Prostate gland (tissue), 2 donors: ENCODE measurements around the gene SLN. TPM values are rescaled to one million over a fixed set of nuclear protein-coding genes. Genes with fewer than 3 reads are reported as not detected.

ENCODE experiments used
- DNase-seq: peaks from one replicate; pipeline ENCODE4 v3.0.0-alpha.2; 2019; ENCODE audit warnings: low spot score
- H3K27ac ChIP-seq, 2 donors: fragments of 200-600 bp; sonication (generic); 2 replicates each; pipeline ENCODE4 v1.5.1; 2017 to 2019
- H3K27me3 ChIP-seq: fragments of 200-600 bp; sonication (generic); replicated peaks from 2 replicates; pipeline ENCODE4 v1.5.1; 2019; ENCODE audit not compliant: insufficient read depth
- H3K36me3 ChIP-seq, 2 donors: fragments of 200-600 bp; sonication (generic); 1 replicate in 1 of 2; 2 replicates in 1 of 2; pipeline versions ENCODE4 v1.5.1 to v1.8.1; 2017 to 2019
- H3K4me1 ChIP-seq: fragments of 200-600 bp; sonication (generic); replicated peaks from 2 replicates; pipeline ENCODE4 v1.5.1; 2019
- H3K4me3 ChIP-seq, 2 donors: fragments of 200-600 bp; sonication (generic); 2 replicates each; pipeline ENCODE4 v1.5.1; 2017 to 2019
- H3K9me3 ChIP-seq: fragments of 200-600 bp; sonication (generic); 2 replicates; pipeline ENCODE4 v1.5.1; 2017
- CTCF ChIP-seq, 4 experiments: fragments of 200-600 bp in 2 of 4; fragments of 450-650 bp in 2 of 4; sonication (generic) in 2 of 4; IDR thresholded peaks; 1 replicate in 3 of 4; 2 replicates in 1 of 4; pipeline ENCODE4 v1.5.1; 2016 to 2019; ENCODE audit warnings: antibody characterized with exemption in 4 of 4, mild to moderate bottlenecking in 2 of 4, moderate library complexity in 2 of 4
- POLR2A ChIP-seq: fragments of 450-650 bp; IDR thresholded peaks from one replicate; pipeline ENCODE4 v1.6.1; 2016; ENCODE audit warnings: antibody characterized with exemption, mild to moderate bottlenecking
- POLR2AphosphoS5 ChIP-seq: sonication (generic); formaldehyde crosslinking; IDR thresholded peaks from one replicate; pipeline ENCODE4 v1.6.1; 2017; ENCODE audit warnings: antibody characterized with exemption
- WGBS: methylation state at CpG from one replicate; pipeline ENCODE4 v1.1.5; 2018; 5-methylcytosine and 5-hydroxymethylcytosine counted together
- intact Hi-C: fragments of 100-400 bp; cut with DNase I; formaldehyde crosslinking; loops from one replicate; pipeline ENCODE4 v1.14.2; 2022
- total RNA-seq, 2 donors: library from RNA; depleted of rRNA; stranded (reverse); fragments of >200 nt; gene quantifications; one replicate each; pipeline ENCODE4 v1.1.0, GENCODE V29; 2016

Gene SLN
- total RNA-seq, 2 donors from 2014 or later: 9.1 TPM; not detected in 1

GRCh38 chr11:107752508-107752907 is 40.7 kb upstream of the SLN start:
- WGBS: 69% methylated on average over 5 of the region's 5 CpGs
- Histone ChIP-seq H3K36me3 (no peaks in the 10 kb centered on the region), H3K27me3 (no peaks in the 10 kb centered on the region), H3K4me1 (no peaks in the 10 kb centered on the region), H3K9me3 (no peaks in the 10 kb centered on the region), H3K4me3 (no peak overlapping the region), H3K27ac (no peak overlapping the region)
- DNase-seq: no peak
- no peak for TF ChIP-seq POLR2AphosphoS5
- no peak for TF ChIP-seq CTCF (IDR thresholded peaks at IDR 0.05)
- TF ChIP-seq POLR2A: no peak
- intact Hi-C loops: no loop called here

GRCh38 chr11:107751082-107751481 is 39.2 kb upstream of the SLN start:
- no peak for DNase-seq
- no peak overlapping the region for H3K27ac ChIP-seq
- no peaks in the 10 kb centered on the region for H3K27me3 ChIP-seq
- no peaks in the 10 kb centered on the region for H3K36me3 ChIP-seq
- WGBS: 73% methylated on average over 9 of the region's 9 CpGs
- no peaks in the 10 kb centered on the region for H3K4me1 ChIP-seq
- no peaks in the 10 kb centered on the region for H3K9me3 ChIP-seq
- no peak overlapping the region for H3K4me3 ChIP-seq
- TF ChIP-seq CTCF (IDR thresholded peaks at IDR 0.05): no peak
- TF ChIP-seq POLR2AphosphoS5: no peak
- TF ChIP-seq POLR2A: no peak
- intact Hi-C loops: no loop called here

GRCh38 chr11:107750313-107750712 is 38.5 kb upstream of the SLN start:
- TF ChIP-seq CTCF (IDR thresholded peaks at IDR 0.05) (no peak), POLR2AphosphoS5 (no peak), POLR2A (no peak)

GRCh38 chr11:107747622-107748021 is 35.8 kb upstream of the SLN start:
- WGBS: 37% methylated on average over 2 of the region's 2 CpGs
- no peak overlapping the region for H3K27ac ChIP-seq

More at GRCh38 chr11:107750313-107750712, 38.5 kb upstream of the SLN start:
- DNase-seq: no peak
- intact Hi-C loops: no loop called here
- H3K27ac ChIP-seq: no peak overlapping the region
- no peak overlapping the region for H3K4me3 ChIP-seq
- no peaks in the 10 kb centered on the region for H3K36me3 ChIP-seq
- 85% methylated on average over 15 of the region's 15 CpGs for WGBS
- H3K9me3 ChIP-seq: no peaks in the 10 kb centered on the region
- H3K27me3 ChIP-seq: no peaks in the 10 kb centered on the region
- H3K4me1 ChIP-seq: no peaks in the 10 kb centered on the region

More at GRCh38 chr11:107747622-107748021, 35.8 kb upstream of the SLN start:
- DNase-seq: no peak
- no peaks in the 10 kb centered on the region for H3K9me3 ChIP-seq
- intact Hi-C loops: no loop called here
- TF ChIP-seq CTCF (IDR thresholded peaks at IDR 0.05) (no peak), POLR2AphosphoS5 (no peak), POLR2A (no peak)
- H3K4me1 ChIP-seq: no peaks in the 10 kb centered on the region
- H3K36me3 ChIP-seq: no peaks in the 10 kb centered on the region
- no peak overlapping the region for H3K4me3 ChIP-seq
- no peaks in the 10 kb centered on the region for H3K27me3 ChIP-seq
